Placental pericyte (primary cell): ENCODE measurements around the gene GTF3A. TPM values are rescaled to one million over a fixed set of nuclear protein-coding genes. Genes with fewer than 3 reads are reported as not detected.

Source experiments
- small RNA-seq: library from RNA; depleted of rRNA; stranded (forward); fragments of <200 nt; gene quantifications from one replicate; pipeline ENCODE3, GENCODE V24; 2012; ENCODE audit warnings: low replicate concordance
- total RNA-seq: library from RNA; depleted of rRNA; stranded (reverse); fragments of >200 nt; gene quantifications from 2 replicates; pipeline ENCODE4 v1.2.3, GENCODE V29; 2012

Gene GTF3A
- total RNA-seq: 60.0 and 82.5 TPM in 2 replicates

GRCh38 chr13:27424246-27425157, at the start of gene GTF3A:
Gene GTF3A (plus strand): TSS chr13:27424619.

GRCh38 chr13:27449936-27450828, 25.8 kb downstream of the GTF3A start, which contains the start of gene MTIF3:
Gene MTIF3 (minus strand): TSS chr13:27450564. CDS start chr13:27440448, 10,116 bp downstream.

Small RNA genes lying within 50 kb of the gene (small RNA-seq; reads per million reads assigned to genes)
- gene RNY1P1: 0.10 reads per million

Other genes with a start within 250 kb of the GTF3A start
- 393 and 506 TPM in 2 replicates for gene RPL21, start 173.1 kb upstream of the GTF3A start, total RNA-seq
- gene RASL11A, start 153.8 kb upstream of the GTF3A start, total RNA-seq: 2.2 and 2.9 TPM in 2 replicates
- gene MTIF3, start 25.9 kb downstream of the GTF3A start, total RNA-seq: 30.2 and 49.2 TPM in 2 replicates
- 8.9 and 10.7 TPM in 2 replicates for gene LNX2, start 195.9 kb downstream of the GTF3A start, total RNA-seq
- gene POLR1D, start 197.3 kb downstream of the GTF3A start, total RNA-seq: 54.8 and 87.1 TPM in 2 replicates